H1 (cell line): ENCODE measurements around the gene POP7. TPM values are rescaled to one million over a fixed set of nuclear protein-coding genes. Genes with fewer than 3 reads are reported as not detected.

Source experiments
- CHD2 ChIP-seq: IDR thresholded peaks from 2 replicates; pipeline ENCODE4 v1.6.1; 2012; ENCODE audit warnings: low read length, improper control_type of control experiment
- CTBP2 ChIP-seq: IDR thresholded peaks from 2 replicates; pipeline ENCODE4 v1.7.0; 2011; ENCODE audit warnings: borderline replicate concordance, mild to moderate bottlenecking, moderate library complexity, mixed read lengths, low read length; ENCODE audit not compliant: insufficient read depth, insufficient read length
- POLR2AphosphoS5 ChIP-seq: IDR thresholded peaks from 2 replicates; pipeline ENCODE4 v1.6.1; 2011; ENCODE audit warnings: low read depth, low read length
- polyA plus RNA-seq, 7 experiments: library from polyadenylated mRNA; depleted of rRNA in 3 of 7; stranded (reverse) in 5 of 7; unstranded in 2 of 7; fragments of >200 nt in 5 of 7; fragments of 200-250 nt in 2 of 7; gene quantifications; 1 replicate in 5 of 7; 2 replicates in 1 of 7; 4 replicates in 1 of 7; pipeline versions ENCODE4 v1.2.1 to v1.2.3, GENCODE V29; 2011 to 2013; ENCODE audit warnings: missing spikeins in 2 of 7, mixed read lengths in 2 of 7
- total RNA-seq: library from RNA; stranded (reverse); fragmentation: NEBNext Ultra II Directional; extraction: Animal tissue kit (Norgen Biotek cat#: 25700); gene quantifications from 2 replicates; pipeline ENCODE4 v1.2.1, GENCODE V29; 2021

POP7 gene
- total and polyA plus RNA-seq, 2 of the 8 experiments (the other 6 are each of a cell fraction or from before 2014, with no cell fraction given), result 92.5 to 135 TPM

GRCh38 chr7:100719523-100720278, 13.8 kb downstream of the POP7 start (continued):
- TF ChIP-seq CHD2, result no peak
- TF ChIP-seq CTBP2, result no peak
- TF ChIP-seq POLR2AphosphoS5, result no peak
